ENCODE results near the gene YAF2.

YAF2 gene

GRCh38 chr12:42141981-42142606 lies 96.0 kb downstream of the YAF2 start:
- no peak for DNase-seq

DNA sequence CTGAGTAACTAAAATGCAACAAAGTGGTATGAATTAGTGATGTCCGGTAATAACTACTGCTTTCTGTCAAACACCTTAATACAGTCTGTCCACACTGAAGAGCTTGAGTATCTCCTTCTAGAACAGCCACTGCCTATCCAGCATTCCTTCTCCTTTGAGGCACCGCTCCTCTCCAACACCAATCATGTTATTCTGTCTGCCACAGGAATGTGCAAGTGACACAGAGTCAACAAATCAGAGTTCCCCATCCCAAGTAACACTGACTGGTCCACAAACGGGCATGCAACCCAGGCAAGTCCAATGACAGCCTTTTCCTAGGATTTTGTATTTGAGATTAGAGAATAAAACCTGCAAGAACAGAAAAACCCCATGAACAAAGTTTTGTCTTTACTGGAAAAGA lies 97.1 kb downstream of the YAF2 start:
- DNase-seq, result no peak

DNA sequence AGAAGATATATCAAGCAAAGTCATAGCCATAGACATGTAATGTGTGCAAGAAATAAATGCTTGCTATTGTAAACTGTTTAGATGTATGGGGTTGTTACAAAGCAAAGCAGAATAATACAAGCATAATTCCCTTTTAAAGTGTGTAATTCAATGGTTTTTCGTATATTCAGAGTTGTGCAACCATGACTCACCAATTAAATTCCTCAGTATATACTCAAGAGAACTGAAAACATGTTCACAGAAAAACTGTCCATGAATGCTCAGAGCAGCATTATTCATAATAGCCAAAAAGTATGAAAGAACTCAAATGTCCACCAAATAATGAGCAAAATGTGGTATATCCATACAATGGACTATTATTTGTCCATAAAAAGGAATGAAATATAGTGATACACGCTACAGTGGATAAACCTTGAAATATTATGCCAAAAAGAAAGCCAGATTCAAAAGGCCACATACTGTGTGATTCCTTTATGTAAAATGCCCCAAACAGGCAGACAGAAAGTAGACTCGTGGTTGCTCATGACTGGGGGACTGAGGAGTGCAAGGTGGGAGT lies 102.7 kb downstream of the YAF2 start:
- DNase-seq, result no peak

- DNase-seq, result no peak
These were observed 107.2 kb downstream of the YAF2 start for GRCh38 chr12:42130672-42131402.

DNA sequence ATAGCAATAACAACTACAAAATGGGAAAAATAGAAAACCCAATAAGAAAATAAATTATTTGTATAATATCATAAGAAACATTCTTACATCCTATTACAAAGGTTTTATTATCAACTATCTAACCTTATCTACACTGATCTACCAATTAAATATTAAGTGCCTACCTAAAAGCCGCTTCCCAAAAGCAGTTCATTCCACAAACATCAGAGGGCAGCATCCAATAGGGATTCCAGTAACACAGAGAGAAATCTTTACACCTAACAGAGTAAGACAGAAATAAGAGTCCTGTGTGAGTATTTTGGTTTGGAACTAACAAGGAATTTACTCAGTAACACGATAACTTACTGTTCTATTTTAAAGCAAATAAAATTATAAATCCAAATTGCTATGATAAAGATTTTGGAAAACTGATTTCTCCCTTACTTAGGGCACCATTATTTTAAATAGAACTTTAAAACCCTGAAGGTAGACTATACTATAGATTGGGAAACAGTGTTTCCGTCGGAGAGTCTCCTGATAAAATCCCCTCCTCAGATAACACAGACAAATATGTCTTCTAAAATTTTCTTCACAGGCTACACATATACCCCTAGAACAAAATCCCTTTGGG lies 108.3 kb downstream of the YAF2 start:
- no peak for DNase-seq

DNA sequence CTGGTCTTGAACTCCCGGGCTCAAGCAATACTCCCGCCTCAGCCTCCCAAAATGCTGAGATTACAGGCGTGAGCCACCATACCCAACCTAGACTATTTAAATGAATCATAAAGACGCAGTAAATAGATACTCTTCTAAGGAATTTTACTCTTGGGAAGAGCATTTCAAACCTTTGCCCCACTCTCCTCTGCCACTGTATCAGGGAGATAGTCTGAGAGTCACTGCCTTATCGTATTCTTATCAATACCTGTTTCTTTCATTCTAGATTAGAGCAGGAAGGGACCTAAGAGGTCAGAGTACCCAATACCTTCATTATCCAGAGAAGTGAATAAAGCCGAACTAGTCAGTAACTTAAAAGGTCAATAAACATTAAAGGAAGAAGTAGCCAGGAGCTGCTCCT lies 109.2 kb downstream of the YAF2 start:
- no peak for DNase-seq

DNA sequence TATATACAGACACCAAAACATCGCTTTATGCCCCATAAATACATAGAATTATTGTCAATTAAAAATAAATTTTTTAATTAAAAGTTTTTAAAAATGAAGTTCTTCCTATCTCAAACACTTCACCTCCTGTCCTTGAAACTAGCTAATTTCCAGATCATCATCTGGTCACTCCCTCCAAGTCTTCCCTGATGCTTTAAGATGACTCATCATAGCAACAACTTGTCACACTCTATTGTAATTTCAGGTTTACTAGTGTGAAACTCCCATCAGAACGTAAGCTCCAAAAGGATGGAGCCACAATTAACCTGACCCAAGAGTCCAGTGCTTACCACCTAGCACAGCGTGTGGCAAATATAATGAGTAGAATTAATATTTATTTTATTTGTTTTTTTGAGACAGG lies 109.7 kb downstream of the YAF2 start:
- no peak for DNase-seq

DNA sequence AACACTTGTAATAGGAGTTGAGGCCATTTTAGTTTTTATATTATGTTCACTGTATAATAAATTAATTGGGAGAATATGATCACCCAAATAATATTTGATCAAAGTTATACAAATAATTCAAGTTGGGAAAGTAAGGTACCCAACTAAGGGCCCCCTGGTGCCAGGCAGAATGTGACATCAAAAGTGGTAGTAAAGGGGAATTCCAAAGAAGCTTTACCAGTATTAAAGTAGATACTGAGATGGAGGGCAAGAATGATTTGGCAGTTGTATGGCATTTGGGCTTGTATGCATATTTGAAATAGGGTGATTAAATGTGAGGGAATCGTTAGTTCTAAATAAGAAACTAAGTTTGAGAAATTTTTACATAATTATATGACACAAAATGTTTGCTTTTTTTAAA lies 111.1 kb downstream of the YAF2 start:
- DNase-seq, result no peak

GRCh38 chr12:42125388-42125767 lies 112.7 kb downstream of the YAF2 start:
- DNase-seq, result no peak

DNA sequence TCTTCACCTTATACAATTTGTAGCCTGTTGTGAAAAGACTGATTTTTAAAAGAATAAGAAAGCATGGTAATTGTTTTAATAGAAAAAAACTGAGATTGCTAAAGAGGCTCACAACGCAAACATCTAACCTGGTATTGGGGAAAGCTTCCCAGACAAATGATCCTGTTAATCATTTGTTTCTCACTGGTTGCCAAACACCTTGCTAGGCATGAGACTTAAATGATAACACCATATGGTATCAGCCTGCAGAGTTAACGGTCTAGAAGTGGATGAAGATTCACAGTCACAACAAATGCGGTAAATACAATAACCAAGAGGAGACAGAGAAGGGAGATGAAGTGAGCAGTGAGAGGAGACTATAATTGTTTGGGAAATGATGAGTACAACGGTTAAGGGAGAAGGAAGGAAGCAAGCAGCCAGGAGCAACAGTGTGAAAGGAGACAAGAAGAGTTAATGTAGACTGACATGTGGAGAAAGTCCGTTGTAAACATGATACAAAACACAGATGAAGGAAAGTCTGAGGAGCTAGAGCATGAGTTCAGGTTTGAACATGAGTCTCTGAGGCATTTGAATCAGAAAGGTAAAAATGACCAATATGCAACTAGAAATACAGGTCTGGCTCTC lies 113.2 kb downstream of the YAF2 start:
- DNase-seq, result no peak

DNA sequence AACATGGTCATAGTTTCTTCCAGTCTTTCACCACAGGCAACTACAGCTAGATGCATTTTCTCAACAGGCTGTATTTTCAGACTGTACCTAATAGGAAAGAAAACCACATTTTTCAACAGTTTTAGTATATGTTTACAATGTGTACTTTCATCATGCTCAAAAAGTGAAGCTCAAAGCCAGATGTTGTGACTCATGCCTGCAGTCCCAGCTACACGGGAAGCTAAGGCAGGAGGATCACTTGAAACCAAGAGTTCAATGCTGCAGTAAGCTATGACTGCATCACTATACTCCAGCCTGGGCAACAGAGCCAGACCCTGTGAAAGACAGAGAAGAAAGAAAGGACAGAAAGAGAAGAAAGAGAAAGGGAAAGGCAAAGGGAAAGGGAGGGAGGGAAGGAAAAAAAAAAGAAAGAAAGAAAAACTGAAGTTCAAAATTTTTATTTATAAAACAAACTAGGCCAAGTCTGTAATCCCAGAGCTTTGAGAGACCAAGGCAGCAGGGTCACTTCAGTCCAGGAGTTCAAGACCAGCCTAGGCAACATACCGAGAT lies 118.9 kb downstream of the YAF2 start:
- no peak for DNase-seq

DNA sequence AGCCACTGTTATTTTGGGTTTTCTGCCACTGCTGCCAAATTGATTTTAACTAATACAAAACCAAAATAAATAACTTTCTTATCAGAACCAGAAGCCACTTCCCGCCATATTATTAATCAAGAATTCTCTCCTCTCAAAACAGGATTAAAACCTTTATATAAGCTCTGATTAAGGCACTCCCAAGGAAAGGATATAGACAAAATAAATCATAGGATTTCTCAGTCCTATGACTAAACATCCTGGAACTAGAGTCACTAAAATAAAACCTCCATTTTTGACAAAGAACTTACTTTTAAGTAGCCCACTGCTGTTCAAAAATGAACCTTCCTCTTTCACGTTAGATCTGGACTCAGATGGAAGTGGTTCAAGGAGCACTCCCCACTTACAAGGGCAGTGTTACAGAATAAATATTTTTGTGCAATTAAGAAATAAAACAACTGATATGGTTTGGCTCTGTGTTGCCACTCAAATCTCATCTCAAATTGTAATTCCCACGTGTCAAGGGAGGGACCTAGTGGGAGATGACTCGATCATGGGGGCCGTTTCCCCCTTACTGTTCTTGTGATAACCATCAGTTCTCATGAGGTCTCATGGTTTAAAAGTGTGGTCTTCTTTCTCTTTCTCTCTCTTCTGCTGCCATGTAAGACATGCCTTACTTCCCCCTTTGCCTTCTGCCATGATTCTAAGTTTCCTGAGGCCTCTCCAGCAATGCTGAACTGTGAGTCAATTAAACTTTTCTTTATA lies 119.7 kb downstream of the YAF2 start:
- no peak for DNase-seq

DNA sequence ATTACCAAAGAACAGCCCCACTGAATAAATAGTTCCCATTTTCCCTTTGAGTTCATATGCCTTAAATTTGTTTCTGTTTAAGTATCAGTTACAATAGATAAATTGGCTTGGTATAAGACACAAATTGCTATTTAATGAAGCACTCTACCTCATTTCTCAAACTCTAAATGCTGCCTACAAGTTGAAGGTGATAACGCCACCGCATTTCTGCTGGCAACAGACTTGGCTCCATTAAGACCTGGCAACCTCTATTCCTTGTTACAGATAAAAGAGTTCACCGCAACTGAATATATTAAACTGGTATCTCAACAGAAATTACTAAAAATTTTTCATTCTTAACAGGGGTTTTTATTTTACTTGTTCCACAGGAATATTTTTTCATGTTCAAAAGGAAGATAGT lies 129.0 kb downstream of the YAF2 start:
- DNase-seq, result no peak
